CD4-positive, alpha-beta T cell (primary cell): ENCODE results near the gene HMGCS2. TPM values are rescaled to one million over a fixed set of nuclear protein-coding genes. Genes with fewer than 3 reads are reported as not detected.

Source experiments
- ATAC-seq: fragments of 200-7000 bp; cut with Tn5 transposase; one replicate; pipeline ENCODE4 v1.10.0; 2022; ENCODE audit warnings: mild to moderate bottlenecking; ENCODE audit not compliant: poor library complexity
- CTCF ChIA-PET: fragments of 350-600 bp; sonication (Branson Sonifier 250); formaldehyde crosslinking; loops from one replicate; lab custom pipeline; 2021; ENCODE audit warnings: antibody characterized with exemption, inconsistent platforms; lab: Charles Lee
- POLR2A ChIA-PET: fragments of 350-600 bp; sonication (Branson Sonifier 250); formaldehyde crosslinking; loops from one replicate; lab custom pipeline; 2021; ENCODE audit warnings: antibody characterized with exemption, inconsistent platforms; lab: Charles Lee
- DNase-seq, 14 experiments: peaks; one replicate each; pipeline ENCODE4 v3.0.0-alpha.2; 2013 to 2020; ENCODE audit warnings: mixed read lengths in 2 of 14
- H3K27ac ChIP-seq, 2 donors: one replicate each; pipeline versions ENCODE4 v1.5.1 to v1.7.0; 2013; ENCODE audit warnings: low read length in 2 of 2, low read depth in 1 of 2, mild to moderate bottlenecking in 1 of 2
- H3K27me3 ChIP-seq, 2 experiments: 1 replicate in 1 of 2; 2 replicates in 1 of 2; pipeline versions ENCODE4 v1.6.1 to v1.7.0; 2013; ENCODE audit warnings: low read length in 2 of 2, control low read depth in 1 of 2, mild to moderate bottlenecking in 1 of 2, moderate library complexity in 1 of 2; ENCODE audit not compliant: insufficient read depth in 2 of 2, control insufficient read depth in 1 of 2
- H3K36me3 ChIP-seq: one replicate; pipeline ENCODE4 v1.6.1; 2013; ENCODE audit warnings: low read length, control low read depth; ENCODE audit not compliant: insufficient read depth
- H3K4me1 ChIP-seq: one replicate; pipeline ENCODE4 v1.6.1; 2013; ENCODE audit warnings: low read length, control low read depth; ENCODE audit not compliant: insufficient read depth
- H3K4me3 ChIP-seq: one replicate; pipeline ENCODE4 v1.5.1; 2013; ENCODE audit warnings: mild to moderate bottlenecking, low read length, moderate library complexity
- H3K9me3 ChIP-seq, 2 experiments: 1 replicate in 1 of 2; 2 replicates in 1 of 2; pipeline versions ENCODE4 v1.6.1 to v1.7.0; 2013; ENCODE audit warnings: low read length in 2 of 2, mild to moderate bottlenecking in 2 of 2, control low read depth in 1 of 2, moderate library complexity in 1 of 2; ENCODE audit not compliant: control insufficient read depth in 1 of 2, insufficient read depth in 1 of 2
- H3K27ac Mint-ChIP-seq: one replicate; pipeline ENCODE4 v1.8.0; 2020; ENCODE audit warnings: mixed read lengths
- H3K27me3 Mint-ChIP-seq: one replicate; pipeline ENCODE4 v1.8.0; 2021; ENCODE audit warnings: mixed read lengths
- H3K36me3 Mint-ChIP-seq: one replicate; pipeline ENCODE4 v1.8.0; 2021; ENCODE audit warnings: low read depth, mixed read lengths
- H3K4me1 Mint-ChIP-seq: one replicate; pipeline ENCODE4 v1.8.0; 2021; ENCODE audit warnings: low read depth, mixed read lengths
- H3K4me3 Mint-ChIP-seq: one replicate; pipeline ENCODE4 v1.8.0; 2020; ENCODE audit warnings: mild to moderate bottlenecking, mixed read lengths
- H3K9me3 Mint-ChIP-seq: one replicate; pipeline ENCODE4 v1.8.0; 2020; ENCODE audit warnings: mixed read lengths
- intact Hi-C, 2 experiments: fragments of 100-400 bp; cut with DNase I in 1 of 2; cut with micrococcal nuclease in 1 of 2; formaldehyde crosslinking; loops; one replicate each; pipeline versions ENCODE4 v1.15.1 to v1.9.0; 2023 to 2025; cut with DNase I, micrococcal nuclease
- total RNA-seq, 174 experiments: library from RNA in 2 of 174; stranded (reverse) in 2 of 174; gene quantifications; one replicate each; pipeline ENCODE4 v1.2.3 and lab custom pipeline; 2021 to 2026
- TF ChIP-seq, protein P1 (sequence below): fragments of 200-600 bp; IDR thresholded peaks from one replicate; pipeline ENCODE4 v1.8.0; 2022; ENCODE audit warnings: antibody characterized with exemption, mild to moderate bottlenecking

HMGCS2 gene
- total RNA-seq, 2 experiments from 2014 or later: not detected

GRCh38 chr1:119702384-119702783 is 66.3 kb downstream of the HMGCS2 start:
- POLR2A ChIA-PET: no interaction called here
- H3K27me3 Mint-ChIP-seq: peaks cover 45% of the 10 kb centered on the region
- ATAC-seq: no peak

GRCh38 chr1:119701659-119702058 is 67.0 kb downstream of the HMGCS2 start:
- DNase-seq (no peak), ATAC-seq (no peak)
- Histone ChIP-seq H3K36me3 (no peaks in the 10 kb centered on the region), H3K27ac (no peak overlapping the region), H3K27me3 (no peaks in the 10 kb centered on the region), H3K4me3 (no peak overlapping the region), H3K9me3 (peaks cover 10 to 17% of the 10 kb centered on the region in 2 experiments), H3K4me1 (no peaks in the 10 kb centered on the region)
- peaks cover 42% of the 10 kb centered on the region for H3K27me3 Mint-ChIP-seq
- no peaks in the 10 kb centered on the region for H3K4me1 Mint-ChIP-seq
- intact Hi-C loops: no loop called here
- ChIA-PET POLR2A (no interaction called here), CTCF (no interaction called here)
- TF ChIP-seq, protein P1, sequence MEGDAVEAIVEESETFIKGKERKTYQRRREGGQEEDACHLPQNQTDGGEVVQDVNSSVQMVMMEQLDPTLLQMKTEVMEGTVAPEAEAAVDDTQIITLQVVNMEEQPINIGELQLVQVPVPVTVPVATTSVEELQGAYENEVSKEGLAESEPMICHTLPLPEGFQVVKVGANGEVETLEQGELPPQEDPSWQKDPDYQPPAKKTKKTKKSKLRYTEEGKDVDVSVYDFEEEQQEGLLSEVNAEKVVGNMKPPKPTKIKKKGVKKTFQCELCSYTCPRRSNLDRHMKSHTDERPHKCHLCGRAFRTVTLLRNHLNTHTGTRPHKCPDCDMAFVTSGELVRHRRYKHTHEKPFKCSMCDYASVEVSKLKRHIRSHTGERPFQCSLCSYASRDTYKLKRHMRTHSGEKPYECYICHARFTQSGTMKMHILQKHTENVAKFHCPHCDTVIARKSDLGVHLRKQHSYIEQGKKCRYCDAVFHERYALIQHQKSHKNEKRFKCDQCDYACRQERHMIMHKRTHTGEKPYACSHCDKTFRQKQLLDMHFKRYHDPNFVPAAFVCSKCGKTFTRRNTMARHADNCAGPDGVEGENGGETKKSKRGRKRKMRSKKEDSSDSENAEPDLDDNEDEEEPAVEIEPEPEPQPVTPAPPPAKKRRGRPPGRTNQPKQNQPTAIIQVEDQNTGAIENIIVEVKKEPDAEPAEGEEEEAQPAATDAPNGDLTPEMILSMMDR: no peak
- H3K4me3 Mint-ChIP-seq: no peak overlapping the region
- no peaks in the 10 kb centered on the region for H3K36me3 Mint-ChIP-seq
- H3K27ac Mint-ChIP-seq: no peak overlapping the region
- H3K9me3 Mint-ChIP-seq: peaks cover 14% of the 10 kb centered on the region

More at GRCh38 chr1:119702384-119702783, 66.3 kb downstream of the HMGCS2 start:
- Mint-ChIP-seq H3K27ac (no peak overlapping the region), H3K9me3 (peaks cover 14% of the 10 kb centered on the region), H3K4me1 (no peaks in the 10 kb centered on the region), H3K4me3 (no peak overlapping the region), H3K36me3 (no peaks in the 10 kb centered on the region)
- TF ChIP-seq, protein P1: no peak
- no peaks in the 10 kb centered on the region for H3K27me3 ChIP-seq
- CTCF ChIA-PET: no interaction called here
- no peak overlapping the region for H3K27ac ChIP-seq
- peak in 2 of 14 experiments; percentile 13 to 39 for DNase-seq
- H3K9me3 ChIP-seq: peaks cover 10 to 11% of the 10 kb centered on the region in 2 experiments
- H3K4me1 ChIP-seq: no peaks in the 10 kb centered on the region
- H3K4me3 ChIP-seq: no peak overlapping the region
- intact Hi-C loops: no loop called here
- no peaks in the 10 kb centered on the region for H3K36me3 ChIP-seq

GRCh38 chr1:119700326-119700725 is 68.4 kb downstream of the HMGCS2 start:
- CTCF ChIA-PET: no interaction called here
- Mint-ChIP-seq H3K9me3 (peaks cover 14% of the 10 kb centered on the region), H3K4me3 (no peak overlapping the region), H3K27ac (no peak overlapping the region), H3K4me1 (no peaks in the 10 kb centered on the region), H3K27me3 (peaks cover 44% of the 10 kb centered on the region), H3K36me3 (no peaks in the 10 kb centered on the region)
- Histone ChIP-seq H3K4me1 (no peaks in the 10 kb centered on the region), H3K27me3 (no peaks in the 10 kb centered on the region), H3K27ac (no peak overlapping the region), H3K4me3 (no peak overlapping the region), H3K36me3 (no peaks in the 10 kb centered on the region), H3K9me3 (peaks cover 10 to 17% of the 10 kb centered on the region in 2 experiments)
- DNase-seq (no peak), ATAC-seq (no peak)
- intact Hi-C loops: no loop called here
- TF ChIP-seq, protein P1: no peak
- POLR2A ChIA-PET: no interaction called here

Other genes starting within 250 kb of the HMGCS2 start
- under 1 TPM; 0.05 to 0.06 TPM for gene ZNF697, start 120.6 kb downstream of the HMGCS2 start, total RNA-seq
- 1 to 10 TPM; 6.0 to 7.5 TPM for gene PHGDH, start 57.0 kb downstream of the HMGCS2 start, total RNA-seq
- under 1 TPM in 1 of 2 experiments, not detected in 1; 0.33 TPM for gene REG4, start 42.6 kb upstream of the HMGCS2 start, total RNA-seq
- gene ADAM30, start 127.6 kb upstream of the HMGCS2 start, total RNA-seq: not detected